HG03066 (cell line): Measurements from ENCODE around the gene C1orf53.
A peak's percentile ranks its signal among the peaks of the same experiment; 100 is the strongest.
"Not testable (repeated sequence)": the region's sequence is repeated elsewhere in the genome, so short reads cannot be mapped to it uniquely, and the experiment has no call there.

Experiments used
- ATAC-seq: cut with Tn5 transposase; IDR thresholded peaks from one replicate; pipeline ENCODE4 v1.9.1; 2021; ENCODE audit warnings: low read depth; ENCODE audit not compliant: unreplicated experiment

The C1orf53 gene

DNA sequence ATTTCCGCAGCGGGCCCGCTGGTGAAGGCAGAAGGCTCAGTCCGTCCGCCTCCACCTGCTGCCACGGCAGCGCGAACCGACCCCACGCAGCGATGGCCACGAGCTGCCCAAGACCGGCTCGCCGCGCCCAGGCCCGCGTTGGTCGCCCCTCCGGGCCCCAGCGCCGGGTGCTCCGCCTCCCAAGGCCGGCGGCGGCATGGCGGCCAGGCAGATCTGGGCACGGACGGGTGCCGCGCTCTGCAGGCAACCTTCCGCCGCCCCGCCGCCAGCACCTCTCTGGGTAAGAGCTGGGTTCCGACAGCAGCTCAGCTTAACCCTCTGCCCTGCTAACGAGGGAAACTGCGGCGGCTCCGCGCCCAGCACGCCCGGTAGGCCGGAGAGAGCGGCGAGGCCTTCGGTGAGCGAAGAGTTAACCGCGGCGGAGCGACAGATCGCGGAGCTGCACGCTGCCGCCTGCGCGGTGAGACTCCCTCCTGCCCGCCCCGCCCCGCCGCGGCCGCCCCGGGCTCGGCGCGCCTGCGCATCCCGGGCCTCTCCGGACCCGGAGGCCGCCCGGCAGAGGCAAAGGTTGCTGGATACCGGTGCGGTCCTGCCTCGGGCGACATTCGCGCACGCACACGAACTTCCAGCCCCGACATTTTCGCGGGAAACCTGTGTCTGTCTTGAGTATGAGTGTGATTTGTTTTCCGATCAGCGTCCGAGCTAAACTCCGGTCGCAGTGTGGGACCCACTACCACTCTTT, at the start of gene C1orf53:
Gene C1orf53, plus strand, starts transcription at position 177 of the 742 bp plus-strand sequence. Its CDS starts 20 bp downstream, at position 197.
- ATAC-seq: peak; percentile 97

GRCh38 chr1:197855751-197856150, 46.7 kb upstream of the C1orf53 start:
- ATAC-seq: not testable (repeated sequence)

GRCh38 chr1:197857477-197857876, 45.0 kb upstream of the C1orf53 start:
- no peak for ATAC-seq

- ATAC-seq: no peak
Observed at GRCh38 chr1:197859024-197859423, 43.4 kb upstream of the C1orf53 start.

- no peak for ATAC-seq
Observed at GRCh38 chr1:197862221-197862620, 40.2 kb upstream of the C1orf53 start.

GRCh38 chr1:197862671-197863070, 39.8 kb upstream of the C1orf53 start:
- no peak for ATAC-seq

GRCh38 chr1:197865809-197866208, 36.6 kb upstream of the C1orf53 start:
- no peak for ATAC-seq

GRCh38 chr1:197868751-197869489, 33.5 kb upstream of the C1orf53 start:
- peak; percentile 91 for ATAC-seq

GRCh38 chr1:197869490-197870077, 32.8 kb upstream of the C1orf53 start:
- no peak for ATAC-seq

DNA sequence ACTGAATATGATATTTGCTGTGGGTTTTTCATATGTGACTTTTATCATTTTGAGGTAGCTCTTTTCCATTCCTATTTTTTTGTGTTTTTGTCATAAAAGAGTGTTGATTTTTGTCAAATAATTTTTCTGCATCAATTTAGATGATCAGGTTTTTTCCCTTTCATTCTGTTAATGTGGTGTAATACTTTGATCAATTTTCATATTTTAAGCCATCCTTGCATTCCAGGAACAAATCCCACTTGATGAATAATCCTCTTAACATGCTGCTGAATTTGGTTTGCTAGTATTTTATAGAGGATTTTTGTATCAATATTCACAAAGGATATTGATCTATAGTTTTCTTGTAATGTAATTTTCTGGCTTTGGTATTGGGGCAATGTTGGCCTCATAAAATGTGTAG, 25.5 kb upstream of the C1orf53 start:
- no peak for ATAC-seq

- ATAC-seq: not testable (repeated sequence)
Observed at GRCh38 chr1:197880385-197880784, 22.0 kb upstream of the C1orf53 start.

- ATAC-seq: not testable (repeated sequence)
Observed at GRCh38 chr1:197882241-197882640, 20.2 kb upstream of the C1orf53 start.

GRCh38 chr1:197884173-197884572, 18.3 kb upstream of the C1orf53 start:
- no peak for ATAC-seq

- no peak for ATAC-seq
Observed at GRCh38 chr1:197890936-197891335, 11.5 kb upstream of the C1orf53 start.

- no peak for ATAC-seq
Observed at GRCh38 chr1:197892684-197893083, 9.7 kb upstream of the C1orf53 start.

- ATAC-seq: no peak
Observed at GRCh38 chr1:197896301-197896700, 6.1 kb upstream of the C1orf53 start.

- no peak for ATAC-seq
Observed at GRCh38 chr1:197899037-197899436, 3.4 kb upstream of the C1orf53 start.

- ATAC-seq: no peak
Observed at GRCh38 chr1:197902131-197902453, 338 bp upstream of the C1orf53 start.

- no peak for ATAC-seq
Observed at GRCh38 chr1:197903196-197903514, 725 bp downstream of the C1orf53 start.

DNA sequence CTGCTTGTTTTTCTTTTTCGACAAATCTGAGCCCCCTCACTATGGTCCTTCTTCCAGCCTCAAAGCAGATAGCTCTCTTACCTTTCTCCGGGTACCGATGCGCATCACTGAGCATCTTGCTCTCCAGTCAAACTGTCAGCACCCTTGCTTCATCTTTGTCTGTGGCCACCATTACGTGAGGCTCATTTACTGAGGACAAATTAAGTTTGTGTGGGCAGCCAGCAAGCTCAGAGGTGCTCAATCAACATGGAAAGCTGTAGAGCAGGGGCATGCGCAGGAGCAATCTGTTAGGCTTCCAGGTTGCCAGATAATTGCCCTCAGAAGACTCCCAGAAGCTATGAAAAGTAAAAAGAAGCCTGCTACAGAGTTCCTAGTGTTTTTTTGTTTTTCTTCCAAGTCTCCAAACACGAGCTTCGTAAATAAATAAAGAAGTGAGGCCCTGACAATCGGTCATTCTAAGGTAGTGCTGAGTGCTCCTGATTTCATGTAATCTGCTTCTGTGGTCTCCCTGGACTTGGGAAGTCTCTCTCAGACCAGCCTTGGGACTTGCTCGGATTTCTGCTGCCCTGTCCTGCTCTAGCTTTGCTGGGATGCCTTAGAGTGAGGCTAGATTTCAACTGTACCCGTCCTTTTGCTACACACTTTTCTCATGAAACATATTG, 1.8 kb downstream of the C1orf53 start:
- ATAC-seq: no peak

DNA sequence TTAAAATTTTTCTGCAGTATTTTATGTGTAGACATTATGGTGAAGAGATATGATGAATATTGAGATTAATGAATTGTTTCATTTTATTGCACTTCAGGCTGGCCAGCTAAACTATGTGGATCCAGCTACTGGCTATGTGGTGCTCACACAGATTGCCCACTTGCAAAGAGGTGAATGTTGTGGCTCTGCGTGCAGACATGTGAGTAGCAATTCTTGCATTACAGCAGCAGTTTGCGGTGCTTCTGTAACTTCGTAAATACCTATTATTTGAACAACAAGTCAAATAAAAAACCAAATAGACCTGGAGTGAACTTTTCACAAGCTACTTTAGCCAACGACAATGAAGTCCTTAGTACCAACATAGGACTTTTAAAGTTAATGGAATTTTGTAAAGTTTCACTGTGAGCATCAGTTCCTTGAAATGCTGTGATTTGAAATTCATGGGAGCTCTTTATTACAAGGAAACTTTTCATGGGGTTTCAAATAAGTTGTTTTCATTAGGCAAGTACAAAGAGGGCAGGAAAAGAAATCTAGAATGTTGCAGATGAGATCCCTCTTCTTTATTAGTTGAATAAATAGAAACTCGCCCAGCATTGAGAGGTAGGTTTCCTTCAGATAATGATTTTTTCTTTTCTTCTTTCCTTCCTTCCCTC, 3.4 kb downstream of the C1orf53 start:
- ATAC-seq: no peak
